GM21737 (cell line): ENCODE results near the gene PIK3R1.

ENCODE experiments used
- ATAC-seq: cut with Tn5 transposase; IDR thresholded peaks from one replicate; pipeline ENCODE4 v1.9.1; 2021; ENCODE audit warnings: mild to moderate bottlenecking, moderate library complexity; ENCODE audit not compliant: unreplicated experiment

The PIK3R1 gene

GRCh38 chr5:68249520-68249919 lies 34.0 kb downstream of the PIK3R1 start:
- no peak for ATAC-seq

- ATAC-seq, result no peak
Measured at GRCh38 chr5:68250661-68251298, 35.2 kb downstream of the PIK3R1 start.

GRCh38 chr5:68251386-68251785 lies 35.8 kb downstream of the PIK3R1 start:
- ATAC-seq, result no peak

- ATAC-seq, result no peak
Measured at GRCh38 chr5:68251804-68252522, 36.4 kb downstream of the PIK3R1 start.

GRCh38 chr5:68252673-68253623 lies 37.4 kb downstream of the PIK3R1 start:
- ATAC-seq, result no peak

GRCh38 chr5:68253624-68254585 lies 38.3 kb downstream of the PIK3R1 start:
- ATAC-seq, result no peak

GRCh38 chr5:68254810-68255209 lies 39.3 kb downstream of the PIK3R1 start:
- ATAC-seq, result no peak

GRCh38 chr5:68255305-68256120 lies 40.0 kb downstream of the PIK3R1 start:
- no peak for ATAC-seq

- no peak for ATAC-seq
Measured at GRCh38 chr5:68257210-68257609, 41.7 kb downstream of the PIK3R1 start.

GRCh38 chr5:68258531-68258930 lies 43.0 kb downstream of the PIK3R1 start:
- ATAC-seq, result no peak

- no peak for ATAC-seq
Measured at GRCh38 chr5:68259700-68260099, 44.1 kb downstream of the PIK3R1 start.

GRCh38 chr5:68260467-68260866 lies 44.9 kb downstream of the PIK3R1 start:
- ATAC-seq, result no peak

GRCh38 chr5:68261169-68261568 lies 45.6 kb downstream of the PIK3R1 start:
- ATAC-seq, result no peak

GRCh38 chr5:68261569-68262065 lies 46.1 kb downstream of the PIK3R1 start:
- ATAC-seq, result no peak

GRCh38 chr5:68264024-68264956 lies 48.7 kb downstream of the PIK3R1 start:
- no peak for ATAC-seq

- ATAC-seq, result no peak
Measured at GRCh38 chr5:68265347-68265746, 49.8 kb downstream of the PIK3R1 start.

- ATAC-seq, result no peak
Measured at GRCh38 chr5:68265822-68266395, 50.4 kb downstream of the PIK3R1 start.

GRCh38 chr5:68266457-68266856 lies 50.9 kb downstream of the PIK3R1 start:
- no peak for ATAC-seq
